ENCODE measurements around the gene CCNK.

The CCNK gene

DNA sequence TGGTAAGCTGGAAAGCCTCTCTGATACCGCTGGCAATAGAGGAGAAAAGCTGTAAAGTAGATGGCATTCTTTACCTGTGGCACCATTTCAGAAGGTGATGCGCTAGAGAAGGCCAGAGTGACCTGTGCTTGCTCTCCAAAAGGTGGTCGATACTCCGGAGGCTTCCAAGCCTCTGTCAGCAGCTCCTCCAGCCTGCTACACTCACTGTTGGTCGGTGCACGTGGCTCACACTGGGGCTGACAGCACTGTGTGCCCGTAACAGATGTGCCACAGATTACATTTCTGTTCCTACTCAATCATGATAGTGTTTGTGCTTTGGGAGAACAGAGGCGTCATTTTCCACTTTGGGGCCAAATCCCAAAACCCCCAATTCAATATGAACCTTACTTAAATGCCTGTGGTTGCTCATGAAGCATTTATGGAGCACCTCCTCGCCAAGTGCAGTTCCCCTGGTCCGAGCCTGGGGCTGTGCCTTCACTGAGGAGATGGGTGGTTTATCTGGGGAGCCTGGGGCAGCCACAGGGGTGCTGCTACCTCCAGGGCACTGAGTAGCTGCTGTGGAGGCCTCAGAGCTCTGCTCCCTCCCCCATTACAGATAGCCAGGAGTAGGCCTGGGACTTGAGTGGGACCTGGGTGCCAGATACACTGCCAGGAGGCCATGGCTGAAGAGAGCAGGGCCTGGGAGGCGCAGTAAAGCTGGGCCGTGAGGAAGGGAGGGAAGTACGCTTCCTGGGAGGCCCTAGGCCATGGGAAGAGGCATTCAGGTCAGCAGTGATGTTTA is 26.8 kb downstream of the CCNK start:
- TF ChIP-seq, protein P1, sequence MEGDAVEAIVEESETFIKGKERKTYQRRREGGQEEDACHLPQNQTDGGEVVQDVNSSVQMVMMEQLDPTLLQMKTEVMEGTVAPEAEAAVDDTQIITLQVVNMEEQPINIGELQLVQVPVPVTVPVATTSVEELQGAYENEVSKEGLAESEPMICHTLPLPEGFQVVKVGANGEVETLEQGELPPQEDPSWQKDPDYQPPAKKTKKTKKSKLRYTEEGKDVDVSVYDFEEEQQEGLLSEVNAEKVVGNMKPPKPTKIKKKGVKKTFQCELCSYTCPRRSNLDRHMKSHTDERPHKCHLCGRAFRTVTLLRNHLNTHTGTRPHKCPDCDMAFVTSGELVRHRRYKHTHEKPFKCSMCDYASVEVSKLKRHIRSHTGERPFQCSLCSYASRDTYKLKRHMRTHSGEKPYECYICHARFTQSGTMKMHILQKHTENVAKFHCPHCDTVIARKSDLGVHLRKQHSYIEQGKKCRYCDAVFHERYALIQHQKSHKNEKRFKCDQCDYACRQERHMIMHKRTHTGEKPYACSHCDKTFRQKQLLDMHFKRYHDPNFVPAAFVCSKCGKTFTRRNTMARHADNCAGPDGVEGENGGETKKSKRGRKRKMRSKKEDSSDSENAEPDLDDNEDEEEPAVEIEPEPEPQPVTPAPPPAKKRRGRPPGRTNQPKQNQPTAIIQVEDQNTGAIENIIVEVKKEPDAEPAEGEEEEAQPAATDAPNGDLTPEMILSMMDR (IDR thresholded peaks at IDR 0.05; ENCODE audit: low read depth, low read length), result no peak
- in situ Hi-C loops (cut with HindIII; ENCODE audit: low sequenced_read_pairs), result no loop called here
- no peak overlapping the region for H3K4me3 ChIP-seq (ENCODE audit: low read depth, low read length)
- DNase-seq (ENCODE audit: low read depth, low spot score), result no peak

DNA sequence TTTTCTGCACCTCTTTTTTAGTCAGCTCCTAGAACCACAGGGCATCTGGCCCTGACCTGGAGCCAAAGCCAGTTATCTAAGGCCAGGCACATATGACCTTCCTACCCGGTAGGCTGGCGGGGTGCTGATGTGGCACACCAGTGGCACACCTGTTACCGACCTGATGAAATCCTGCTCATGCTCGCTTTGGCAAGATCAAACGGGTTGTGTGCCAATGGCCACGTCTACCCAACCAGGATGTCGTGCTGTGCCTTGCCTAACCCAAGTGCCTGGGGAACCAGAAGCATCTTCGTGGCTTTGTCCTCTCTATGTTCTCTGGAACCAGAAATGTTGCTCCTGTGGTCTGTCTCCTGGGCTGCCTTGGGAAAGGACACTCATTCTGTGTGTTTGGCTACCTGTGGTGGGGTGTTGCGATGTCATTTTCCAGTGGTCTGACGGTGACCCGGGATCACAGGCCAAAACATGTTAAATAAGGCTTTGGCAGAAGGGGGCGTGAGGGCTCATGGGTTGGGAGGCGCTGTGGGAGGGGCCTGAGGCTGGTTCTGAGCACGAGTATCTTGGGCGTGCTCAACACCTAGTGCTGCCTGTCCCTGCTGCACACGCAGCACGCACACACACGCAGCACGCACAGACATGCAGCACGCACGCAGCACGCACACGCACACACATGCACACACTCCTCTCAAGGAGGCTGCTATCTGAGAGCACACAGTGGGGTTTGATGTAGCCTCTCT is 27.9 kb downstream of the CCNK start:
- in situ Hi-C loops (cut with HindIII; ENCODE audit: low sequenced_read_pairs), result no loop called here
- DNase-seq (ENCODE audit: low read depth, low spot score), result no peak
- TF ChIP-seq, protein P1 (IDR thresholded peaks at IDR 0.05; ENCODE audit: low read depth, low read length), result no peak

DNA sequence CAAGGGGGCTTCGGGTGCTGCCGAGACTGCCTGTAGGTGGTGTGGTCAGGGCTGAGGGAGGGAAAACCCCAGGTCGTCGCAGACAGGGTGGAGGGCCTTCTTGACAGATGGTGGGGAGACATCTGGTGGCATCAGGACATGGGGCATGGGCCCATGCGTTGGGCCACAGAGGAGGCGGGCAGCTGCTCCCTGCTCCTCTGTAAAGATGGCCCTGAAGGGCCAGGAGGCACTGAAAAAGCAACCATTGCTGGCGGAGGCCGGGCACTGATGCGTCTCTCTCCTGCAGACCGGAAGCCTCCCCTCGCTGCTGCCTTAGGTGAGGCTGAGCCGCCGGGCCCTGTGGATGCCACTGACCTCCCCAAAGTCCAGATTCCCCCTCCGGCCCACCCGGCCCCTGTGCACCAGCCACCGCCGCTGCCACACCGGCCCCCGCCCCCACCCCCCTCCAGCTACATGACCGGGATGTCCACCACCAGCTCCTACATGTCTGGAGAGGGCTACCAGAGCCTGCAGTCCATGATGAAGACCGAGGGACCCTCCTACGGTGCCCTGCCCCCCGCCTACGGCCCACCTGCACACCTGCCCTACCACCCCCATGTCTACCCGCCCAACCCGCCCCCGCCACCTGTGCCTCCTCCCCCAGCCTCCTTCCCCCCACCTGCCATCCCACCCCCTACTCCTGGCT is 28.8 kb downstream of the CCNK start:
- in situ Hi-C loops (cut with HindIII; ENCODE audit: low sequenced_read_pairs), result no loop called here
- DNase-seq (ENCODE audit: low read depth, low spot score), result no peak
- no peak overlapping the region for H3K4me3 ChIP-seq (ENCODE audit: low read depth, low read length)
- TF ChIP-seq, protein P1 (IDR thresholded peaks at IDR 0.05; ENCODE audit: low read depth, low read length), result no peak

More for the DNA sequence above, 27.9 kb downstream of the CCNK start:
- H3K4me3 ChIP-seq (ENCODE audit: low read depth, low read length), result no peak overlapping the region

DNA sequence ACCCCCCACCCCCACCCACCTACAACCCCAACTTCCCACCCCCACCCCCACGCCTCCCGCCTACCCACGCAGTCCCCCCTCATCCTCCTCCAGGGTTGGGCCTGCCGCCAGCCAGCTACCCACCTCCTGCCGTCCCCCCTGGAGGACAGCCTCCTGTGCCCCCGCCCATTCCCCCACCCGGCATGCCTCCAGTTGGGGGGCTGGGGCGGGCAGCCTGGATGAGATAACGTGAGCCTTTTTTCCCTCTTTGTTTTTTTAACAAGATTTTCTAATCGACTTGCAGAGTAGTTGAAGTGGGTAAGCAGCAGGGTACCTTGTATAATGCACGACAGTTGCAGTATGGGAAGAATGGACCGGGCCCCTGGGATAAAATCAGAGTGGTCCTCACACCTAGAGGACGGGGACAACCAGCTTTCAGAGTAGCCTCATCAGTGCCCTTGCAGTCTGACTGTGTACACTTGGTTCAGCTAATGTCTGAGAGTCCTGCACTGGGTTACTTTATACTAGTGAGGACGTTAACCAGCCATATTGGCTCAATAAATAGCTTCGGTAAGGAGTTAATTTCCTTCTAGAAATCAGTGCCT is 29.4 kb downstream of the CCNK start:
- no peak for DNase-seq (ENCODE audit: low read depth, low spot score)
- in situ Hi-C loops (cut with HindIII; ENCODE audit: low sequenced_read_pairs), result no loop called here
- no peak overlapping the region for H3K4me3 ChIP-seq (ENCODE audit: low read depth, low read length)
- TF ChIP-seq, protein P1 (IDR thresholded peaks at IDR 0.05; ENCODE audit: low read depth, low read length), result no peak

DNA sequence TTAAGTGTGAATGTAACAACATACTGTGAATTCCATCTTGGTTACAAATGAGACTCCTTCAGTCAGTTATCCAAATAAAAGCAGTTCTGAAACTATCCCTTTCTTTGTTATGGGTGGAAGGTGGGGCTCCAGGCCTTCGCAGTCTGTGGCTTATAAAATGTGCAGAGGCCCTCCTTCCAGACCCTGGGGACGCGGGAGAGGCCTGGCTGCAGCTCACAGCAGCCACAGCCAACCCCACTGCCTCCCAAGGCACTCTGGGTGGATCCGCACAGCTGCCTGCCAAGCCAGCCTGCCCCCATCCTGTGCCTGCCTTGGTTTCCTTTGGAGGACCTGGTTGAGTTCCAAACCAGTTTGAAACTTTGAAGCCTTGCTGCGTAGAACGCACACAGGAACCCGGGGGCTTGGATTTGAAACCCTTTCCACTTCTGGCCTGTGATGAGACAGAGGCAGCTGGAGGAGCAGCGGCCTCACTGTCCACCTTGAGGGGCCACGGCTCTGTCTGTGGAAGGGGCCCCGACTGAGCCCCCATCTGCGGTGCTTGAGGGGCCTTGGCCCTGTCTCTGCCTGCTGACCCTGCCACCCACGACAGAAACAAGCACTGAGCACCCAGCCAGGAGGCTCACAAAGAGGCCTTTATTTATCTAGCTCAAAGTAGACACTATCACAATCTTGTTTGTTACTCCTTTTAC is 30.4 kb downstream of the CCNK start:
- in situ Hi-C loops (cut with HindIII; ENCODE audit: low sequenced_read_pairs), result no loop called here
- TF ChIP-seq, protein P1 (IDR thresholded peaks at IDR 0.05; ENCODE audit: low read depth, low read length), result no peak
- peak; percentile 44 for DNase-seq (ENCODE audit: low read depth, low spot score)
- H3K4me3 ChIP-seq (ENCODE audit: low read depth, low read length), result no peak overlapping the region

DNA sequence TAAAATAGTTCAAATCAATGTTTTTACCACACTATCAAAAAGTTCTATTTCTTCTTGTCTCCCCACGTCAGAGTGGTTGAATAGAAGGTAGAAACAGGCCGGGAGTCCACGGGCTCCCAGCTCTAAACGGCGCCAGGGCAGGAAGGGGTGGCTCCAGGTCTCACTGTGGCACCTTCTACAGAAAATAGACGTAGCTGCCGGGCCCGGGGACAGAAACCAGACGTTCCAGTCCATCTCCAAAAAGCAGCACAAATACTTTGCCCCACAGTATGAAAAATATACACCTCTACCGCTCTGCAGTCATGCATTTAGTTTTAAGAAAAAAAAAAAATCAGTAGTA is 30.9 kb downstream of the CCNK start:
- no peak for DNase-seq (ENCODE audit: low read depth, low spot score)
- no peak overlapping the region for H3K4me3 ChIP-seq (ENCODE audit: low read depth, low read length)
- TF ChIP-seq, protein P1 (IDR thresholded peaks at IDR 0.05; ENCODE audit: low read depth, low read length), result no peak
- in situ Hi-C loops (cut with HindIII; ENCODE audit: low sequenced_read_pairs), result no loop called here

Measured in astrocyte of the spinal cord (primary cell).